Retinal pigment epithelial cell (primary cell): ENCODE measurements around the gene IFNL4.

Experiments
- DNase-seq: peaks from one replicate; pipeline ENCODE4 v3.0.0-alpha.2; 2010; ENCODE audit warnings: low read depth
- H3K4me3 ChIP-seq: 2 replicates; pipeline ENCODE4 v1.5.1; 2011; ENCODE audit warnings: mild to moderate bottlenecking, low read length, control low read depth, moderate library complexity
- CTCF ChIP-seq: conservative IDR thresholded peaks from 2 replicates; pipeline ENCODE4 v1.5.1; 2011; ENCODE audit warnings: low read depth, low read length, control low read depth, inconsistent platforms

Gene IFNL4

GRCh38 chr19:39203372-39204341 lies 45.0 kb downstream of the IFNL4 start, which contains the start of gene SYCN:
SYCN (minus strand) TSS chr19:39204263; CDS start chr19:39204254, 9 bp downstream.
- H3K4me3 ChIP-seq: no peak within 1 kb of the TSS
- DNase-seq: no peak
- no peak for TF ChIP-seq CTCF

GRCh38 chr19:39202998-39203355 lies 45.7 kb downstream of the IFNL4 start:
- DNase-seq: no peak
- no peak overlapping the region for H3K4me3 ChIP-seq
- TF ChIP-seq CTCF: no peak

GRCh38 chr19:39200803-39201115 lies 47.9 kb downstream of the IFNL4 start:
- H3K4me3 ChIP-seq: no peak overlapping the region
- TF ChIP-seq CTCF: no peak
- no peak for DNase-seq

GRCh38 chr19:39200066-39200802 lies 48.4 kb downstream of the IFNL4 start:
- no peak for DNase-seq
- H3K4me3 ChIP-seq: no peak overlapping the region
- TF ChIP-seq CTCF: no peak

GRCh38 chr19:39199025-39199424 lies 49.6 kb downstream of the IFNL4 start:
- no peak overlapping the region for H3K4me3 ChIP-seq
- DNase-seq: peak; percentile 26
- TF ChIP-seq CTCF: no peak

GRCh38 chr19:39197808-39198207 lies 50.8 kb downstream of the IFNL4 start:
- DNase-seq: no peak
- H3K4me3 ChIP-seq: no peak overlapping the region
- TF ChIP-seq CTCF: no peak
